H1 (cell line): ENCODE data around the gene PRKAG1. TPM values are rescaled to one million over a fixed set of nuclear protein-coding genes. Genes with fewer than 3 reads are reported as not detected.

Experiments used
- CTCF ChIA-PET: fragments of 300-600 bp; sonication (Branson Sonifier 250); formaldehyde crosslinking; loops from one replicate; lab custom pipeline; 2021; ENCODE audit not compliant: partially characterized antibody; lab: Charles Lee
- POLR2A ChIA-PET: fragments of 300-600 bp; sonication (Branson Sonifier 250); formaldehyde crosslinking; loops from one replicate; lab custom pipeline; 2021; ENCODE audit warnings: inconsistent platforms; ENCODE audit not compliant: partially characterized antibody; lab: Charles Lee
- DNase-seq, 2 experiments: peaks; one replicate each; pipeline versions ENCODE4 v3.0.0 to v3.0.0-alpha.2; 2010 to 2022; ENCODE audit warnings: low spot score in 2 of 2, low read depth in 1 of 2, mixed read lengths in 1 of 2
- FAIRE-seq: peaks from 2 replicates; lab custom pipeline; 2011; peaks lifted over from hg19 to GRCh38; lab: Jason Lieb, UNC
- H2AFZ ChIP-seq: 2 replicates; pipeline ENCODE4 v1.8.1; 2012; ENCODE audit warnings: low read length, inconsistent platforms
- H2AK5ac ChIP-seq: 2 replicates; pipeline ENCODE4 v1.6.1; 2013; ENCODE audit warnings: low read depth, low read length
- H2BK120ac ChIP-seq: replicated peaks from 2 replicates; pipeline ENCODE3; 2013; ENCODE audit warnings: low read depth, low read length, inconsistent platforms
- H2BK12ac ChIP-seq: 2 replicates; pipeline ENCODE4 v1.6.1; 2013; ENCODE audit warnings: low read depth, low read length
- H2BK15ac ChIP-seq: 2 replicates; pipeline ENCODE4 v1.6.1; 2013; ENCODE audit warnings: low read length
- H2BK20ac ChIP-seq: 2 replicates; pipeline ENCODE4 v1.6.1; 2013; ENCODE audit warnings: low read length
- H2BK5ac ChIP-seq: 2 replicates; pipeline ENCODE4 v1.6.1; 2013; ENCODE audit warnings: low read depth, low read length
- H3K14ac ChIP-seq: 2 replicates; pipeline ENCODE4 v1.6.1; 2013; ENCODE audit warnings: inconsistent platforms; ENCODE audit not compliant: insufficient read length
- H3K18ac ChIP-seq: 2 replicates; pipeline ENCODE4 v1.6.1; 2013; ENCODE audit warnings: low read length; ENCODE audit errors: extremely low read depth
- H3K23ac ChIP-seq: 2 replicates; pipeline ENCODE4 v1.6.1; 2013; ENCODE audit warnings: inconsistent platforms; ENCODE audit not compliant: insufficient read length
- H3K23me2 ChIP-seq: 2 replicates; pipeline ENCODE4 v1.6.1; 2013; ENCODE audit warnings: low read depth, low read length
- H3K27ac ChIP-seq: 2 replicates; pipeline ENCODE4 v1.6.1; 2011; ENCODE audit warnings: low read depth, low read length, inconsistent platforms
- H3K27me3 ChIP-seq, 4 experiments: replicated peaks in 1 of 4; 1 replicate in 1 of 4; 2 replicates in 3 of 4; pipeline versions ENCODE4 v1.6.1 to v1.8.1; 2011 to 2013; ENCODE audit warnings: low read length in 3 of 4, mild to moderate bottlenecking in 3 of 4, inconsistent platforms in 2 of 4, mixed read lengths in 2 of 4, moderate library complexity in 1 of 4; ENCODE audit not compliant: control insufficient read depth in 3 of 4, insufficient read depth in 3 of 4; ENCODE audit errors: extremely low read depth in 1 of 4
- H3K36me3 ChIP-seq, 4 experiments: 2 replicates each; pipeline versions ENCODE4 v1.6.1 to v1.8.1; 2011 to 2013; ENCODE audit warnings: mild to moderate bottlenecking in 4 of 4, low read length in 3 of 4, moderate library complexity in 2 of 4, control low read depth in 1 of 4, inconsistent platforms in 1 of 4; ENCODE audit not compliant: insufficient read depth in 4 of 4, control insufficient read depth in 2 of 4
- H3K4ac ChIP-seq: replicated peaks from 2 replicates; pipeline ENCODE3; 2013; ENCODE audit warnings: low read length, low read depth, mixed read lengths, inconsistent platforms; ENCODE audit not compliant: insufficient read length
- H3K4me1 ChIP-seq, 4 experiments: replicated peaks in 1 of 4; 1 replicate in 1 of 4; 2 replicates in 3 of 4; pipeline versions ENCODE4 v1.6.1 to v1.8.1; 2011 to 2013; ENCODE audit warnings: low read length in 3 of 4, inconsistent platforms in 2 of 4, mixed read lengths in 1 of 4; ENCODE audit not compliant: insufficient read depth in 4 of 4, control insufficient read depth in 3 of 4
- H3K4me2 ChIP-seq, 2 experiments: 2 replicates each; pipeline versions ENCODE4 v1.6.1 to v1.8.1; 2011 to 2013; ENCODE audit warnings: low read depth in 2 of 2, low read length in 2 of 2, control low read depth in 1 of 2, inconsistent platforms in 1 of 2, mild to moderate bottlenecking in 1 of 2; ENCODE audit not compliant: insufficient read depth in 1 of 2
- H3K4me3 ChIP-seq, 4 experiments: fragments of 200-600, 300-600 bp in 1 of 4; sonication (generic), shearing (Covaris generic), sonication (Bioruptor Twin) in 1 of 4; 2 replicates each; pipeline versions ENCODE4 v1.5.1 to v1.8.1; 2011 to 2016; ENCODE audit warnings: low read length in 4 of 4, low read depth in 3 of 4, control low read depth in 2 of 4, inconsistent platforms in 2 of 4, mild to moderate bottlenecking in 2 of 4, mixed read lengths in 1 of 4, moderate library complexity in 1 of 4; ENCODE audit not compliant: insufficient read depth in 2 of 4; ENCODE audit errors: extremely low read depth in 1 of 4
- H3K56ac ChIP-seq: replicated peaks from 2 replicates; pipeline ENCODE3; 2013; ENCODE audit warnings: low read depth, mild to moderate bottlenecking, mixed read lengths, low read length, inconsistent platforms; ENCODE audit not compliant: insufficient read length
- H3K79me1 ChIP-seq: 2 replicates; pipeline ENCODE4 v1.6.1; 2013; ENCODE audit warnings: low read depth, low read length, control low read depth
- H3K79me2 ChIP-seq, 2 experiments: 2 replicates each; pipeline versions ENCODE4 v1.6.1 to v1.8.1; 2012 to 2013; ENCODE audit warnings: low read length in 2 of 2, mild to moderate bottlenecking in 2 of 2, inconsistent platforms in 1 of 2; ENCODE audit not compliant: insufficient read depth in 2 of 2, control insufficient read depth in 1 of 2
- H3K9ac ChIP-seq, 4 experiments: replicated peaks in 1 of 4; 1 replicate in 1 of 4; 2 replicates in 3 of 4; pipeline versions ENCODE4 v1.6.1 to v1.8.1; 2011 to 2013; ENCODE audit warnings: low read depth in 3 of 4, low read length in 3 of 4, control low read depth in 2 of 4, mild to moderate bottlenecking in 2 of 4, moderate library complexity in 2 of 4, inconsistent platforms in 1 of 4; ENCODE audit errors: extremely low read depth in 1 of 4
- H3K9me3 ChIP-seq, 2 experiments: 2 replicates each; pipeline versions ENCODE4 v1.6.1 to v1.8.1; 2012 to 2013; ENCODE audit warnings: mild to moderate bottlenecking in 2 of 2, moderate library complexity in 2 of 2, control low read depth in 1 of 2, inconsistent platforms in 1 of 2, low read depth in 1 of 2, low read length in 1 of 2, mixed read lengths in 1 of 2; ENCODE audit not compliant: insufficient read depth in 2 of 2
- H4K20me1 ChIP-seq, 2 experiments: replicated peaks in 1 of 2; 2 replicates each; pipeline versions ENCODE3 to v1.8.1; 2011 to 2013; ENCODE audit warnings: inconsistent platforms in 2 of 2, low read length in 2 of 2, mild to moderate bottlenecking in 1 of 2; ENCODE audit not compliant: insufficient read depth in 2 of 2, control insufficient read depth in 1 of 2
- H4K5ac ChIP-seq: 2 replicates; pipeline ENCODE4 v1.6.1; 2013; ENCODE audit warnings: low read length, low read depth, mixed read lengths, inconsistent platforms; ENCODE audit not compliant: insufficient read length
- H4K8ac ChIP-seq: 2 replicates; pipeline ENCODE4 v1.8.0; 2013; ENCODE audit warnings: mild to moderate bottlenecking, moderate library complexity, low read length, inconsistent platforms; ENCODE audit not compliant: insufficient read depth; ENCODE audit errors: extremely low read depth
- H4K91ac ChIP-seq: replicated peaks from 2 replicates; pipeline ENCODE3; 2013; ENCODE audit warnings: low read length, mixed read lengths, inconsistent platforms; ENCODE audit not compliant: insufficient read length
- CEBPB ChIP-seq: IDR thresholded peaks from 2 replicates; pipeline ENCODE4 v1.6.1; 2012; ENCODE audit warnings: low read depth, low read length
- CHD2 ChIP-seq: IDR thresholded peaks from 2 replicates; pipeline ENCODE4 v1.6.1; 2012; ENCODE audit warnings: low read length, improper control_type of control experiment
- CTCF ChIP-seq, 3 experiments: IDR thresholded peaks; 1 replicate in 2 of 3; 2 replicates in 1 of 3; pipeline versions ENCODE4 v1.5.1 to v1.6.1; 2011; ENCODE audit warnings: low read length in 3 of 3, mild to moderate bottlenecking in 3 of 3, inconsistent platforms in 2 of 3, low read depth in 1 of 3, moderate library complexity in 1 of 3; ENCODE audit not compliant: insufficient read depth in 1 of 3; ENCODE audit errors: control extremely low read depth in 1 of 3
- HDAC6 ChIP-seq: IDR thresholded peaks from one replicate; pipeline ENCODE4 v1.7.1; 2012; ENCODE audit warnings: low read depth, mild to moderate bottlenecking, inconsistent platforms, low read length, moderate library complexity
- KDM4A ChIP-seq: IDR thresholded peaks from one replicate; pipeline ENCODE4 v1.7.1; 2012; ENCODE audit warnings: low read depth, mild to moderate bottlenecking, moderate library complexity, low read length, inconsistent platforms; ENCODE audit not compliant: severe bottlenecking
- RAD21 ChIP-seq, 2 experiments: IDR thresholded peaks in 1 of 2; conservative IDR thresholded peaks in 1 of 2; 2 replicates each; pipeline ENCODE4 v1.6.1; 2011; ENCODE audit warnings: low read depth in 2 of 2, low read length in 2 of 2, improper control_type of control experiment in 1 of 2, inconsistent platforms in 1 of 2, mild to moderate bottlenecking in 1 of 2, moderate library complexity in 1 of 2
- RBBP5 ChIP-seq: IDR thresholded peaks from 2 replicates; pipeline ENCODE4 v1.7.1; 2012; ENCODE audit warnings: low read depth, mild to moderate bottlenecking, inconsistent platforms, low read length, moderate library complexity, borderline replicate concordance
- RFX5 ChIP-seq: IDR thresholded peaks from 2 replicates; pipeline ENCODE4 v1.6.1; 2011; ENCODE audit warnings: low read depth, low read length, improper control_type of control experiment, borderline replicate concordance
- SIRT6 ChIP-seq: IDR thresholded peaks from one replicate; pipeline ENCODE4 v1.7.1; 2012; ENCODE audit warnings: low read length, inconsistent platforms
- SP4 ChIP-seq: IDR thresholded peaks from 2 replicates; pipeline ENCODE4 v1.6.1; 2012; ENCODE audit warnings: low read length, inconsistent platforms
- WGBS, 2 experiments: shearing (Covaris generic) in 1 of 2; methylation state at CpG; one replicate each; pipeline versions ENCODE4 v1.1.6 to v1.1.7; 2013 to 2015; ENCODE audit warnings: low lambda C conversion rate in 2 of 2, mixed read lengths in 2 of 2, inconsistent platforms in 1 of 2, low coverage in 1 of 2, missing lambda C conversion rate in 1 of 2; ENCODE audit not compliant: insufficient replicate concordance in 2 of 2, insufficient coverage in 1 of 2, insufficient read length in 1 of 2; ENCODE audit errors: extremely low coverage in 1 of 2, missing lambda C conversion rate in 1 of 2; 5-methylcytosine and 5-hydroxymethylcytosine counted together
- polyA plus RNA-seq, 7 experiments: library from polyadenylated mRNA; depleted of rRNA in 3 of 7; stranded (reverse) in 5 of 7; unstranded in 2 of 7; fragments of >200 nt in 5 of 7; fragments of 200-250 nt in 2 of 7; gene quantifications; 1 replicate in 5 of 7; 2 replicates in 1 of 7; 4 replicates in 1 of 7; pipeline versions ENCODE4 v1.2.1 to v1.2.3, GENCODE V29; 2011 to 2013; ENCODE audit warnings: missing spikeins in 2 of 7, mixed read lengths in 2 of 7
- total RNA-seq: library from RNA; stranded (reverse); fragmentation: NEBNext Ultra II Directional; extraction: Animal tissue kit (Norgen Biotek cat#: 25700); gene quantifications from 2 replicates; pipeline ENCODE4 v1.2.1, GENCODE V29; 2021
- TF ChIP-seq, protein P1 (sequence below): IDR thresholded peaks from 2 replicates; pipeline ENCODE4 v1.6.1; 2012; ENCODE audit warnings: inconsistent platforms

Gene PRKAG1
- total and polyA plus RNA-seq, 2 of the 8 experiments (the other 6 are each of a cell fraction or from before 2014, with no cell fraction given), result 38.6 to 57.5 TPM

GRCh38 chr12:49043856-49044258 lies 25.3 kb upstream of the PRKAG1 start:
- Histone ChIP-seq H3K79me1 (no peaks in the 10 kb centered on the region; the same call in 1 of the 2 replicates), H2BK120ac (no peak overlapping the region), H4K5ac (no peak overlapping the region), H3K36me3 (peaks cover 47 to 93% (median 83%) of the 10 kb centered on the region in 4 experiments), H3K4me2 (no peak overlapping the region), H2BK15ac (no peak overlapping the region), H3K27ac (no peak overlapping the region), H3K4me1 (no peaks in the 10 kb centered on the region), H2BK20ac (no peak overlapping the region), H3K79me2 (no peaks in the 10 kb centered on the region), H3K56ac (no peak overlapping the region), H3K18ac (no peak overlapping the region), H3K14ac (no peak overlapping the region), H3K4ac (no peak overlapping the region), H2AFZ (no peak overlapping the region), H4K8ac (no peak overlapping the region), H3K4me3 (no peak overlapping the region), H4K20me1 (peaks cover 16 to 33% of the 10 kb centered on the region in 2 experiments), H2BK12ac (no peak overlapping the region), H2AK5ac (no peak overlapping the region), H2BK5ac (no peak overlapping the region), H3K9ac (no peak overlapping the region), H4K91ac (no peak overlapping the region), H3K23ac (no peak overlapping the region), H3K27me3 (no peaks in the 10 kb centered on the region), H3K23me2 (no peaks in the 10 kb centered on the region), H3K9me3 (no peaks in the 10 kb centered on the region)
- peak in 1 of 2 experiments; percentile 96 for DNase-seq
- peak; percentile 81 for FAIRE-seq
- 68% methylated on average over 11 of the region's 11 CpGs; no CpG with 5 or more reads in 1 of the 2 experiments for WGBS, 2 experiments
- POLR2A ChIA-PET, result interaction anchor here (0.8 to 21.2 kb wide), 7 partner anchors 9 to 222 kb away, joined by 3 to 339 read pairs (median 5); partner anchors contain the start of genes KMT2D and PRKAG1
- CTCF ChIA-PET, result interaction anchor here (0.6 to 9.1 kb wide), 33 partner anchors 8 to 360 kb away, joined by 3 to 126 read pairs (median 4); partner anchors contain the start of genes DDN, DHH and WNT10B
- TF ChIP-seq KDM4A (no peak), RFX5 (no peak), RBBP5 (no peak), HDAC6 (no peak), CHD2 (no peak), SP4 (no peak), CTCF (IDR thresholded peaks at IDR 0.05; ENCODE audit: control extremely low read depth in 1 of 3, insufficient read depth in 1 of 3, low read depth in 1 of 3, low read length in 3 of 3) (peak in 2 of 3 experiments; percentile 71 to 99; a peak in 3 of 4 replicates), RAD21 (IDR thresholded peaks at IDR 0.05 in 1 of 2, conservative IDR thresholded peaks at IDR 0.05 in 1 of 2; ENCODE audit: low read depth in 2 of 2, low read length in 2 of 2) (peak; percentile 19 to 20; a peak in 2 of 4 replicates), CEBPB (no peak), SIRT6 (no peak)
- TF ChIP-seq, protein P1, sequence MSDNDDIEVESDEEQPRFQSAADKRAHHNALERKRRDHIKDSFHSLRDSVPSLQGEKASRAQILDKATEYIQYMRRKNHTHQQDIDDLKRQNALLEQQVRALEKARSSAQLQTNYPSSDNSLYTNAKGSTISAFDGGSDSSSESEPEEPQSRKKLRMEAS, result 0 out of 2 replicates have a peak, but pooled peaks have one; percentile 31
